GM19467 (cell line): Measurements from ENCODE around the gene ZNF554.

Source experiments
- ATAC-seq: cut with Tn5 transposase; IDR thresholded peaks from one replicate; pipeline ENCODE4 v1.9.1; 2021; ENCODE audit warnings: mild to moderate bottlenecking, moderate library complexity; ENCODE audit not compliant: unreplicated experiment

Gene ZNF554

GRCh38 chr19:2823646-2824045 is 4.0 kb downstream of the ZNF554 start:
- no peak for ATAC-seq

- ATAC-seq: no peak
Measured at GRCh38 chr19:2824129-2824528, 4.5 kb downstream of the ZNF554 start.

GRCh38 chr19:2827022-2827421 is 7.4 kb downstream of the ZNF554 start:
- ATAC-seq: no peak

- ATAC-seq: no peak
Measured at GRCh38 chr19:2827840-2828489, 8.3 kb downstream of the ZNF554 start.

GRCh38 chr19:2834294-2834871 is 14.7 kb downstream of the ZNF554 start:
- no peak for ATAC-seq

- no peak for ATAC-seq
Measured at GRCh38 chr19:2837430-2837829, 17.8 kb downstream of the ZNF554 start.

GRCh38 chr19:2840794-2841791 is 21.4 kb downstream of the ZNF554 start, which contains the start of gene ZNF555:
ZNF555 (plus strand) TSS chr19:2841475; CDS start chr19:2841573, 98 bp downstream.
- peak; percentile 93 for ATAC-seq

GRCh38 chr19:2841855-2842574 is 22.3 kb downstream of the ZNF554 start:
- no peak for ATAC-seq

GRCh38 chr19:2845107-2845506 is 25.4 kb downstream of the ZNF554 start:
- no peak for ATAC-seq

GRCh38 chr19:2846180-2846894 is 26.7 kb downstream of the ZNF554 start:
- no peak for ATAC-seq

- no peak for ATAC-seq
Measured at GRCh38 chr19:2847507-2847906, 27.8 kb downstream of the ZNF554 start.

GRCh38 chr19:2848616-2849015 is 28.9 kb downstream of the ZNF554 start:
- no peak for ATAC-seq

GRCh38 chr19:2850256-2850925 is 30.7 kb downstream of the ZNF554 start:
- no peak for ATAC-seq

- no peak for ATAC-seq
Measured at GRCh38 chr19:2852598-2852997, 32.9 kb downstream of the ZNF554 start.

- no peak for ATAC-seq
Measured at GRCh38 chr19:2853015-2853606, 33.4 kb downstream of the ZNF554 start.

GRCh38 chr19:2854849-2855248 is 35.2 kb downstream of the ZNF554 start:
- no peak for ATAC-seq

DNA sequence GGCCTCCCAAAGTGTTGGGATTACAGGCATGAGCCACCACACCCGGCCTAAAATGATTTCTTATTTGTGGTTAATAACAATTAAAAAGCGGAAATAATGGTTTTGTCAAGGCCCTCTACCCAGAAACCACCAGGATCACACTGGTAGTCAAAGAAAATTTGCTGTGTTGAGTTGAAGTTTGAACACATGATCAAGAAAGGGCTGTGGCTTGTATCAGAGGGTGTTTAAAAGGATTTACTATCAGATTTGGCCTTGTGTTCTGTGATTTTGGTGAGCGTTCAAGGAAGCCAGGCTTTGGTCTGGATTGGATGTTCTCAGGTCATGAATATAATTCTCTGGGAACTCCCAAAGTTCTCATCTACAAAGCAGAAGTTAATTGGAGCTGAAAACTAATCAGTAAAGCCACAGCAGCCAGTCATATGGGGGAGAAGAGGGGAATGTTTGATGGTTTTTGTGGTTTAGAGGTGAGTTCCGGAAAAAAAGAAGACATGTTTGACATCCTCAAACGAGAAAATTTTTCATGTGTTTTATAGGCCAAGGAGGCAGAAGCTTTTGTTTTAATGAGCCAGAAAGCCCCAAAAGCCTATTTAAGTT is 36.9 kb downstream of the ZNF554 start:
- no peak for ATAC-seq

GRCh38 chr19:2858864-2859263 is 39.2 kb downstream of the ZNF554 start:
- no peak for ATAC-seq

DNA sequence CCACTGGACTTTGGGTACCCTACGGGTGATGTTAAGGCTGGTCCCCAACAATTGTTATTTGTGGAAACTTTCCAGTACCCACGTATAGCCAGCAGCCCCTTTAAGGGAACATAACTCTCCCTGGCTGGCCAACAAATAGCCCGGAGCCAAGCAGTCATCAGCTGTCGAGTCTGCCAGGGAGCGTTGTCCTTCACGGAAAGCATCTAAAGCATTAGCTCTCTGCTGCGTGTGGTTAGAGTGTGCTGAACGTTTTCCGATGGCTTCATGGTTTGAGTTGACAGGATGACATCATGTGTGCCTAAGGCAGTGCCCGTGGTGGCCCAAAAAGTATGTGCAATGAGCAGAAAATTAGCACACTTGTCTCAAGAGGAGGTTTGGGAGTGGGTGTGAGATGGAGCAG is 44.1 kb downstream of the ZNF554 start:
- ATAC-seq: no peak
